HG03432 (cell line): Measurements from ENCODE around the gene ATG13.

Experiments used
- ATAC-seq: cut with Tn5 transposase; IDR thresholded peaks from one replicate; pipeline ENCODE4 v1.9.1; 2021; ENCODE audit warnings: mild to moderate bottlenecking, moderate library complexity; ENCODE audit not compliant: unreplicated experiment

ATG13 gene

DNA sequence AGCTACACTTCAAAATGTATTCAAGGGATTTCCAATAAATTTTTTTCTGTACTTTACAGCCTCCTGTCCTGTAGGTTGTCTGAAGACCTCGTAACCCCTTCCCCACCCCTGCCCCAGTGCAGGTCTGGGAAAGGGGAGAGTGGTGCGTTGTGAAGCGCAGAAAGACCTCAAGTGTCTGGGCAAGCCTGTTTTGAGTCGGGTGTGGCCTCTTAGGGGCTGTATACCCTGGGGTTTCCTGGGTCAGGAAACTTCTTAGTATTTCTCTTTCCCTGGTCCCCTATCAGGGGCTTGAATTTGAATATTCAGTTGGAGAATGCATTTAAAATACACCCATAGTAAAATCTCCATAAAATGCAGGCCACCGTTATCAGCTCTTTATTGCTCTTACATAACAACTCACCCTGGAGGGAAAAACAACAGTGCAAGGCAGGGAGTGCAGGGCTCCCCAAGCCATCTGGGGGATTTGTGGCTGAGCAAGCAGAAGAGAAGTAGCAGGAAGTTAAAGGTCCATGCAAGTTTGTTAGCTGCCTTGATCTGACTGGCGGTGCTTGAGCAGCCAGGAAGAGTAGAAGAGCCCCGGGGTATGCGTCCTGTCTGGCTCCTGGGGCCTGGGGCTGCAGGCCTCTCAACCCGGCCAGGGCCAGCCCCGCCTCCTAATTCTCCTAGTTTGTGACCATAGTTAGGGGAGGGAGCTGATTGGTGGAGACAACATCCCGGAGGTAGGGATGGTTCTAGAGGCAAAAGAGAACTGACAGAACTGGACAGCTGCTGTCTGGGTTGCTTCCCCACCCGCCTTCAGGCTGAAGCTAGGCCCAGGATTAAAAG lies 57.3 kb downstream of the ATG13 start:
- ATAC-seq, result no peak

- ATAC-seq, result no peak
Observed at GRCh38 chr11:46675288-46675851, 58.0 kb downstream of the ATG13 start.

- ATAC-seq, result no peak
Observed at GRCh38 chr11:46675949-46676348, 58.6 kb downstream of the ATG13 start.

- no peak for ATAC-seq
Observed at GRCh38 chr11:46676436-46677158, 59.2 kb downstream of the ATG13 start.

DNA sequence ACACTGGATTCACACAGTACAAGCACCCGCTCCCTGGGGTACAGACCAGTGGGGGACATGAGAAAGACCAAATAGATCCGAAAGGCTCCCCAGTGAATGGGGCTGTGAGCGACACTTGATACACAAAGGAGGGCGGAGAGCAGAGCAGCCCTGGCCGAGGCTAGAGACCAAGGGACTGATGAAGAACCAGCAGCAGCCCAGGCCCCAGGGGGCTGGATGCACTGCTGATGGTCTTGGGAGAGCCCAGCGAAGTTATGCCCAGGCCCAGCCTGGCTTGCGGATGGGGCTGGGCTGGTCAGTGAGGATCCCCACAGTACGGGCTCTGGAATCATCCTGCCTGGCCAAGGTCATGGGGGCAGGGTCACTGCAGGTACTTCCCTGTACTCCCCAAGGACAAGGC lies 59.8 kb downstream of the ATG13 start:
- no peak for ATAC-seq

- no peak for ATAC-seq
Observed at GRCh38 chr11:46677991-46678740, 60.8 kb downstream of the ATG13 start.

DNA sequence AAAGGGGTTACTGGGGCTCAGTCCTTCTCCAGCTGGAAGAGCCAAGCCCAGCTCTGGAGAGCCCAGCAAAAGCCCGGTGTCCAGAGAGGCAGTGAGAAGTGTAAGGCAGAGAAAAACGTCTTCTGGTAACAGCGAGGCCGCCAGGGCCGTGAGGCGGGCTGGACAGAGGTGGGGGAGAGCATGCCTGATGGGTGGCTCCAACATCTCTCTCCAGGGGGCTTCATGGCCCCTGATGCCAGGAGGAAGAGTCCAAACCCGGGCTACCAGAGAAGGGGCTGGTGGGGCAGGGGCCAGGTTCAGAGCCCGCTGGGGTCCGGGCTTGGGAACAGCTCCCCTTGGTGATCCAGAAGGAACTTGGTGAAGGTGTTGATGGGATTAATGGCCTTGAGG lies 61.4 kb downstream of the ATG13 start:
- ATAC-seq, result no peak

DNA sequence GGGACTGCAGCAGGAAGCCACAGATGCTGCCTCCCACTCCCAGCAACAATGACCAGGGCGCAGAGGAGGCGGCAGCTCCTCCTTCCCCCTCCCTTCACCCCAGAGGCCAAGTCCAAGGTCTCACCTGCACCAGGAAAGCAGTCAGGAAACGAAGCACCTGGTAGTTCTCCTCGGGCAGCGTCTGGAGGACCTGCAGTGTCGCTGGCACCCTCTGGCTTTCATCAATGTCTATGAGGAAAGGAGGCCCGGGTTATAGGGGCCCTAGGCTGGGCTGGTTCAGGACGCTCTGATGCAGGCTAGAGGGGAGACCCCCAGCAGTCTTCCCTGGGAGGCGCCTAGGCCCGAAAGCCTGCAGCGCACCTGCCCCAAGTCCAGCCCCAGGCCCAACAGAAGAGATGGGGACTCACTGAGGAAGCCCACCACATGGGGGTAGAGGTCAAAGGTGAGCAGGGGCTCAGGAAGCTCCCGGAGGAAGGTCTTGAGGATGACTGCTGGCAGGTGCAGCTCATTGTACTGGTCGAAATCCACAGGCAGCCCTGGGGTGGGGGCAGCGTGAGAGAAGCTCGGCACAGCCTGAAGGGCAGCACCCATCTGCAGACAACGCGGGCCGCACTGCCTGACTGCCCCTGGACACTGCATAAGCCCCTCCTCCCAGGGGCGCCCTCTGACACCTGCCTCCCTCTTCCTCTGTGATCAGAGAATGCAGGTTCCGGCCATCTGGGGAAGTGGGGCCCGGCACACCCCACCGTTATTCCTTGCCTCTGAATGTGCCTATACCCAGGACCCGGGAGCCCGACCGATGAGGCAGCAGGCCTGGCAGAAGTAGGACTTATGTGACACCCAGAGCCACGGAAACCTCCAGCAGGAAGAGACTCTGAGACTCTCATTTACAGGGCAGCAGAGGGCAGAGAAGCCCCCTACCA lies 62.1 kb downstream of the ATG13 start:
- no peak for ATAC-seq

- no peak for ATAC-seq
Observed at GRCh38 chr11:46680164-46680760, 62.9 kb downstream of the ATG13 start.

- ATAC-seq, result no peak
Observed at GRCh38 chr11:46680815-46681214, 63.5 kb downstream of the ATG13 start.

DNA sequence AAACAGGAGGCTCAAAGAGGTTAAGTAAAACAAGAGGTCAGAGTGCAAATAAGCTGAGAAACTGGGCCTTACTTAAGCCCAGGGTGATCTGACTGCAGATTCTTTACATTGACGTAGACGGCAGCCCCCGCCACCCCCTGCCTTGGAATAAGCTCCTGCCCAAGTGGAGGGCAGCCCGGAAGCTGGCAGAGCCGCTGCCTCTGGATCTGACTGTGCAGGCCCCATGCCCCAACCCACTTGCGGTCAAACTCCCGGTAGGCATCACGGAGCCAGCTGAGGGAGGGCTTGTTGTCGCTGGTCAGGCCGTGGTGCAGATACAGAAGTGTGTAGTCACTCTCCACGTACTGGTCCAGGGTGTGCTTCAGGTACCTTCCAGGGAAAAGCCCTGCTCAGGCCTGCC lies 64.5 kb downstream of the ATG13 start:
- ATAC-seq, result no peak

DNA sequence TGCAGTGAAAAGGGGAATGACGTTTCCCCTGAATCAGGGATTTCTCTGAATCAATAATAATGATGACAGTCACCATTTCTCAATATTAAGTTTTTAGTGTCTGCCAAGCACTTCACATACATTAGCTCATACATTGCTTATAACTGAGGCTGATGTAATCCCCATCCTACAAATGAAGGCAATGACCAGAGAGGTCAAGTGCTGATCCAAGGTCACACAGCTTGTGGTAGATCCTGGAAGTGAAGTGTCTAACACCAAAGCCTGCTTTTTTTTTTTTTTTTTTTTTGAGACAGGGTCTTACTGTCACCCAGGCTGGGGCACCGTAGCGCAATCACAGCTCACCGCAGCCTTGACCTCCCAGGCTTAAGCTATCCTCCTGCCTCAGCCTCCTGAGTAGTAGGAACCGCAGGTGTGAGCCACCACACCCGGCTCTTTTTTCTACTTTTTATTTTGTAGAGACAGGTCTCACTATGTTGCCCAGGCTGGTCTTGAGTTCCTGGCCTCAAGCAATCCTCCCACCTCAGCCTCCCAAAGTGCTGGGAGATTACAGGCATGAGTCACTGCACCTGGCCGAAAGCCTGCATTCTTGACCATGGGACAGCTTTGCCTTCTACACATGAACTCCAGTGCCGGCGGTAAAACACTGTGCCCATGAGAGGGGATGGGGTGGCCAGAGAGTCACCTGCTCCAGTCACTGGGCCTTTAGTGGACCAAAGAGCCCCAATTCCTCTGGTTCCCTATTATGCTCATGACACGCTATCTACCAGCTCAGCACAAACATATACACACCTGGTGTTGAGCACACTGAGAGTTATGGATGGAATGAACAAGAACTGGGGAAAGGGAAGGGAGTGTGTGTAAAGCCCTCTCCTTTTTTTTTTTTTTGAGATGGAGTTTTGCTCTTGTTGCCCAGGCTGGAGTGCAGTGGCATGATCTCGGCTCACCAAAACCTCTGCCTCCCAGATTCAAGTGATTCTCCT lies 65.7 kb downstream of the ATG13 start:
- ATAC-seq, result no peak

DNA sequence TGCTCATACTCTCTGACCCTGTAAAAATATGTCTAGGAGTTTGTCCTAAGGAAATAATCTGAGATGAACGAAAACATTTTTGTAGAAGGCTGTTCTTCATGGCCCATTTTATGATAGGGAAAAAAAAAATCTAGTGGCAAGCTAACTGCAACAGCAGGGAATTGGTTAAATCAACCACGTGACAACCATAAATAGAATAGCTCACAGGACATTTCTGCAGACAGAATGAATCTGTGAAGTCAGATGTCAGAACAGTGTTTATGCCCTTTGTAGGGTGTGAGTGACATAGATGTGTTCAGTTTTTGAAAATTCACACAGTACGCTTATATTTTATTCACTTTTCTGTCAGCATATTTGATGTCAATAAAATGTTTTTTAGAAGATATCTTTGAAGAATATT lies 67.0 kb downstream of the ATG13 start:
- no peak for ATAC-seq

DNA sequence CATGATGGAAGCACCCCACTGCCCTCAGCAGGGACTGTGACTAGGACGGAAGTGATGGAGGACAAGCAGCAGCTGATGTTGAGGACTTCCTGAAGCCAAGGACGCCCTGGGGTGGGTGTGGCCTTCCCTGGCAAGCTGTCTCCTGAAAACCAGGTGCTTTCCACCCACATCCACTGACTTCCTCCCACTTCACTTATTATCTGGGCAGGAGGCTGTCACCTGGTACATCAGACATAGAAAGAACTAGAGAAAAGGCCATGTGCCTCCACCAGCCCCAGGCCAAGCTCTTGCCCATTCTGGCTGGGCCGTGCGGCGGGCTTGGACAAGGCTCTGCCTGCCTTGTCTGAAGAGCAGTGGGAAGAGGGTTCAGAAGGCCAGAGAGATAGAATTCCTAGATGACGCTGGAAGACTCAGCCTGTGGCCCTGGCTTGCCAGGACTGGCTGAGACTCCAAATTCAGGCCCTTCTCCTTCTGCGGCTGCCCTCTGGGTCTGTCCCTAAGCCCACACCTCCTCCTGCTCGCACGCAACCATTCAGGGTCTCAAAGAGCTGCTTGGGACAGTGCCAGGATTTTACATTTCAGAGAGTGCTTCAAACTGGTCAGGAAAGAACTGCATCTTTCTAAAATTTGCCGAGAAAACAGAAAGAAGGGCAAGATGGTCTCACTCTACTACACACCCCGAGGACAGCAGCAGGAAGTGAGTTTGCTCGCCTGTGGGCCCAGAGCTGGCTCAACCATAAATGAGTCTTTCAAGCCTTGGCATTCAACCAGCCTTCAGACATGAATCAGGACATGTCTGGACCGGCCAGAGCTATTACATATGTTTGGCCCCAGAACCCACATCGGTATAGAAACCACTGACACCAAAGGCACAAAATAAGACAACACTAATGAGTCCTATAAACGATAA lies 69.8 kb downstream of the ATG13 start:
- no peak for ATAC-seq

- ATAC-seq, result no peak
Observed at GRCh38 chr11:46690702-46691101, 73.3 kb downstream of the ATG13 start.

- no peak for ATAC-seq
Observed at GRCh38 chr11:46692450-46692849, 75.1 kb downstream of the ATG13 start.

DNA sequence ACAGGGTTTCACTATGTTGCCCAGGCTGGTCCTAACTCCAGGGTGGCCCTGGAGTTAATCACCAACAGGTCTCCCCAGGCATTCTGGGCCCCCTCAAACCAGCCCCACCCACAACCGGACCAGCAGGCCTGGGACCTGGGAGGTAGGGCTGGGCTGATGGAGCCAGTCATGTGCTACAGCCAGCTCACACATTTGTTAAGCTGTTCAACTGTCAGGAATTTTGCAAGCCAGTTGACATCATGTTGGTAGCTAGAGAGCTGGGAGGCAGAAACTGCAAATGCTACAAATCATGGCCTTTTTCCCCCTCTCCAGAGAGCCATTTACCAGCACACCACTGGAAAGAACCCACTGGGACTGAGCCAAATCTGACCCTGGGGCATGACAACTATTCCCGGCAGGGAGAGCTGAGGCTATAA lies 76.3 kb downstream of the ATG13 start:
- no peak for ATAC-seq

DNA sequence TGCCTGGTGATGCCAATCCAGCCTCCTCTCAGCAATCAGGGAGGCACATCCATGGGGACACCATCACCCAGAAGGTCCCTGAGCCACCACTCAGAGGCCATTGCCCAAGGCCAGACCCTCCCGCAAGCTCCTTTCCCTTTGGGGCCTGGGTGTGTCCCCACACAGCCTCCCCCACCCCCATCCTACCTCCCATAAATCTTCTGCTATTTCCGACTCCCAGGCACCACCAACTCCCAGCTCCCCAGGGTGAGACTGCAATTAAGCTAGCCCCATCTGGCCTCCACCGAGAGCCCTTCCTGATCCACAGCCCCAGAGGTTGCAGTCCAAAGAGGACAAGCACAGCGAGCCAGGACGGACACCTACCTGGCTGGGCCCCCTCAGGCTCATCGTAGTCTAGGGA lies 76.7 kb downstream of the ATG13 start:
- no peak for ATAC-seq
